Gastrocnemius medialis (tissue), 4 donors: Measurements from ENCODE around the gene NECTIN1. TPM values are rescaled to one million over a fixed set of nuclear protein-coding genes. Genes with fewer than 3 reads are reported as not detected.
A peak's percentile ranks its signal among the peaks of the same experiment; 100 is the strongest.

Source experiments
- ATAC-seq, 2 donors: fragments of 150-250 bp; one replicate each; pipeline ENCODE4 v1.9.1; 2016
- DNase-seq, 2 donors: peaks; one replicate each; pipeline ENCODE4 v3.0.0-alpha.2; 2019
- H3K27ac ChIP-seq, 4 donors: fragments of 200-600 bp; sonication (generic); 1 replicate in 1 of 4; 2 replicates in 3 of 4; pipeline ENCODE4 v1.5.1; 2016 to 2018; ENCODE audit warnings: mild to moderate bottlenecking in 2 of 4, moderate library complexity in 1 of 4
- H3K27me3 ChIP-seq, 3 donors: fragments of 200-600 bp; sonication (generic) in 2 of 3; 1 replicate in 1 of 3; 2 replicates in 2 of 3; pipeline versions ENCODE4 v1.5.1 to v1.6.0; 2016 to 2019; ENCODE audit warnings: mild to moderate bottlenecking in 1 of 3, moderate library complexity in 1 of 3
- H3K36me3 ChIP-seq, 2 donors: fragments of 200-600 bp; sonication (generic) in 1 of 2; one replicate each; pipeline ENCODE4 v1.5.1; 2017 to 2018
- H3K4me1 ChIP-seq, 2 donors: fragments of 200-600 bp; sonication (generic) in 1 of 2; one replicate each; pipeline ENCODE4 v1.5.1; 2016 to 2017; ENCODE audit warnings: mild to moderate bottlenecking in 2 of 2
- H3K4me3 ChIP-seq, 4 donors: fragments of 200-600 bp; sonication (generic) in 3 of 4; 1 replicate in 1 of 4; 2 replicates in 3 of 4; pipeline ENCODE4 v1.5.1; 2016 to 2019; ENCODE audit warnings: mild to moderate bottlenecking in 2 of 4
- H3K9me3 ChIP-seq, 3 donors: fragments of 200-600 bp; sonication (generic) in 2 of 3; 1 replicate in 1 of 3; 2 replicates in 2 of 3; pipeline ENCODE4 v1.5.1; 2016 to 2019
- CTCF ChIP-seq, 5 experiments: fragments of 450-650 bp in 3 of 5; fragments of 200-600 bp in 2 of 5; sonication (generic) in 2 of 5; IDR thresholded peaks in 4 of 5; conservative IDR thresholded peaks in 1 of 5; 1 replicate in 4 of 5; 2 replicates in 1 of 5; pipeline ENCODE4 v1.5.1; 2016 to 2019; ENCODE audit warnings: antibody characterized with exemption in 5 of 5, mild to moderate bottlenecking in 3 of 5, moderate library complexity in 3 of 5
- POLR2A ChIP-seq, 2 donors: fragments of 450-650 bp; IDR thresholded peaks; one replicate each; pipeline ENCODE4 v1.6.1; 2017; ENCODE audit warnings: antibody characterized with exemption in 2 of 2, mild to moderate bottlenecking in 2 of 2, moderate library complexity in 2 of 2
- in situ Hi-C, 4 donors: fragments of 200-750 bp; cut with MboI; loops; one replicate each; pipeline versions ENCODE4 v1.15.0 to v1.8.0; 2017; ENCODE audit warnings: low sequenced_read_pairs in 4 of 4
- intact Hi-C: fragments of 100-400 bp; cut with DNase I; formaldehyde crosslinking; loops from one replicate; pipeline ENCODE4 v1.15.1; 2023; ENCODE audit warnings: low total_unique reads
- total RNA-seq, 4 donors: library from RNA; depleted of rRNA; stranded (reverse); fragments of >200 nt; gene quantifications; one replicate each; pipeline versions ENCODE4 v1.1.0 to v1.2.3, GENCODE V29; 2016

The NECTIN1 gene
- total RNA-seq, 4 donors from 2014 or later = 0.66 to 2.2 (median 0.92) TPM

- Histone ChIP-seq H3K4me1 (peaks cover 8 to 13% of the 10 kb centered on the region in 2 donors), H3K9me3 (no peaks in the 10 kb centered on the region), H3K36me3 (no peaks in the 10 kb centered on the region), H3K4me3 (no peak overlapping the region), H3K27me3 (no peaks in the 10 kb centered on the region), H3K27ac (peak overlapping the region in 1 of 4 donors; percentile 7)
- no peak for DNase-seq
- in situ Hi-C loops = no loop called here
- intact Hi-C loops = no loop called here
- ATAC-seq = no peak
- TF ChIP-seq POLR2A (IDR thresholded peaks at IDR 0.05) (no peak), CTCF (IDR thresholded peaks at IDR 0.05 in 4 of 5, conservative IDR thresholded peaks at IDR 0.05 in 1 of 5) (no peak)
These were observed 27.1 kb downstream of the NECTIN1 start for GRCh38 chr11:119701591-119702549.

- Histone ChIP-seq H3K9me3 (no peaks in the 10 kb centered on the region), H3K36me3 (no peaks in the 10 kb centered on the region), H3K4me3 (no peak overlapping the region), H3K27me3 (no peaks in the 10 kb centered on the region), H3K4me1 (peaks cover 8 to 13% of the 10 kb centered on the region in 2 donors), H3K27ac (no peak overlapping the region)
- TF ChIP-seq POLR2A (IDR thresholded peaks at IDR 0.05) (no peak), CTCF (IDR thresholded peaks at IDR 0.05 in 4 of 5, conservative IDR thresholded peaks at IDR 0.05 in 1 of 5) (no peak)
- in situ Hi-C loops (no loop called here), intact Hi-C loops (no loop called here)
- ATAC-seq = no peak
- no peak for DNase-seq
These were observed 28.3 kb downstream of the NECTIN1 start for GRCh38 chr11:119700536-119701346.

GRCh38 chr11:119700030-119700429, 29.0 kb downstream of the NECTIN1 start:
- in situ Hi-C loops (no loop called here), intact Hi-C loops (no loop called here)
- Histone ChIP-seq H3K27ac (peak overlapping the region; percentile 18 to 49 (median 45)), H3K9me3 (no peaks in the 10 kb centered on the region), H3K36me3 (no peaks in the 10 kb centered on the region), H3K4me1 (peaks cover 8 to 13% of the 10 kb centered on the region in 2 donors), H3K27me3 (no peaks in the 10 kb centered on the region), H3K4me3 (no peak overlapping the region)
- no peak for ATAC-seq
- no peak for TF ChIP-seq POLR2A (IDR thresholded peaks at IDR 0.05)
- no peak for TF ChIP-seq CTCF (IDR thresholded peaks at IDR 0.05 in 4 of 5, conservative IDR thresholded peaks at IDR 0.05 in 1 of 5)
- no peak for DNase-seq

- peak; percentile 65 to 75 for ATAC-seq
- intact Hi-C loops (no loop called here), in situ Hi-C loops (no loop called here)
- H3K36me3 ChIP-seq = no peaks in the 10 kb centered on the region
- no peak for TF ChIP-seq POLR2A (IDR thresholded peaks at IDR 0.05)
- no peak for TF ChIP-seq CTCF (IDR thresholded peaks at IDR 0.05 in 4 of 5, conservative IDR thresholded peaks at IDR 0.05 in 1 of 5)
- DNase-seq = peak; percentile 30 to 43
- no peaks in the 10 kb centered on the region for H3K9me3 ChIP-seq
- H3K27me3 ChIP-seq = no peaks in the 10 kb centered on the region
- peaks cover 8 to 13% of the 10 kb centered on the region in 2 donors for H3K4me1 ChIP-seq
- H3K4me3 ChIP-seq = no peak overlapping the region
- peak overlapping the region; percentile 13 to 53 (median 45) for H3K27ac ChIP-seq
These were observed 29.8 kb downstream of the NECTIN1 start for GRCh38 chr11:119699227-119699626.
